Fibroblast of skin of scalp (primary cell): ENCODE results near the gene HERC5. TPM values are rescaled to one million over a fixed set of nuclear protein-coding genes. Genes with fewer than 3 reads are reported as not detected.
"Not testable (repeated sequence)": the region's sequence is repeated elsewhere in the genome, so short reads cannot be mapped to it uniquely, and the experiment has no call there.

Experiments used
- DNase-seq: peaks from one replicate; pipeline ENCODE4 v3.0.0-alpha.2; 2013
- polyA plus RNA-seq, 2 experiments: library from polyadenylated mRNA; unstranded; fragments of 120-200 nt; gene quantifications; one replicate each; pipeline ENCODE4 v1.2.1, GENCODE V29; 2013; ENCODE audit not compliant: insufficient read length in 2 of 2

HERC5 gene
- polyA plus RNA-seq (2013, experiment 1 of 2; ENCODE audit: insufficient read length), result 0.13 TPM
- polyA plus RNA-seq (2013, experiment 2 of 2; ENCODE audit: insufficient read length), result 0.25 TPM

DNA sequence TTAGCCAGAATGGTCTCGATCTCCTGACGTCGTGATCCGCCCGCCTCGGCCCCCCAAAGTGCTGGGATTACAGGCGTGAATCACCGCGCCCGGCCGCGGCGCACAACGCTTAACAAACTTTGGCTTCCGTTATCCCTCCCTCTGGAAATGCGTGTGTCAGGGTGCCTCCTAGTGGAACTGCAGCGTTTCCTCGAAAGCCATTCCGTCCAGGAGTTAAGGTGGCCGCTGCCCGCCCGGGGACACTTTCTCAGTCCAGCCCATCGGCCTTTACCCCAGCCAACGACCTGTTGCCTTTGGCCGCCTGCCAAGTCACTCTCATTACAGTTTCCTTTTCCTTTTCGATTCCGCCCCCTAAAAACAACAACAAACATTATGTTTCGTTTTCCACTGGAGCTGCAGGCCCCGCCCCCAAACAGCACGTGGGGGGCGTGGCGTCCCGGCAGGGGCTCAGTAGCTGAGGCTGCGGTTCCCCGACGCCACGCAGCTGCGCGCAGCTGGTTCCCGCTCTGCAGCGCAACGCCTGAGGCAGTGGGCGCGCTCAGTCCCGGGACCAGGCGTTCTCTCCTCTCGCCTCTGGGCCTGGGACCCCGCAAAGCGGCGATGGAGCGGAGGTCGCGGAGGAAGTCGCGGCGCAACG lies at the start of gene HERC5:
TSS of gene HERC5 (plus strand) at position 450 of the 637 bp plus-strand sequence. CDS start at position 601, 151 bp downstream.
- DNase-seq, result peak; percentile 82

- no peak for DNase-seq
Measured at GRCh38 chr4:88409206-88409605, 47.7 kb upstream of the HERC5 start.

DNA sequence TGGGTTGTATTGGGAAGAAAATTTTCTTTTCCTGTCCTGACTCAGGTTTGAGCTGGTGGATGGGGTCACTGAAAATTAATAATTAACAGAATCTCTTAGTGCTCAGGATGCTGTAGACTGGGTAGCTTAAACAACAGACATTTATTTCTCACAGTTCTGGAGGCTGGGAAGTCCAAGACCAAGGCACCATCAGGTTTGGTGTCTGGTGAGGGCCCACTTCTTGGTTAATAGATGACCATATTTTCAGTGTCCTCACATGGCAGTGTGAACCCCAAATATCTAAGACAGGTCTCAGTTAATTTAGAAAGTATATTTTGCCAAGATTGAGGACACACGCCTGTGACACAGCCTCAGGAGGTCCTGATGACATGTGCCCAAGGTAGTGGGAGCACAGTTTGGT lies 47.1 kb upstream of the HERC5 start:
- DNase-seq, result no peak

DNA sequence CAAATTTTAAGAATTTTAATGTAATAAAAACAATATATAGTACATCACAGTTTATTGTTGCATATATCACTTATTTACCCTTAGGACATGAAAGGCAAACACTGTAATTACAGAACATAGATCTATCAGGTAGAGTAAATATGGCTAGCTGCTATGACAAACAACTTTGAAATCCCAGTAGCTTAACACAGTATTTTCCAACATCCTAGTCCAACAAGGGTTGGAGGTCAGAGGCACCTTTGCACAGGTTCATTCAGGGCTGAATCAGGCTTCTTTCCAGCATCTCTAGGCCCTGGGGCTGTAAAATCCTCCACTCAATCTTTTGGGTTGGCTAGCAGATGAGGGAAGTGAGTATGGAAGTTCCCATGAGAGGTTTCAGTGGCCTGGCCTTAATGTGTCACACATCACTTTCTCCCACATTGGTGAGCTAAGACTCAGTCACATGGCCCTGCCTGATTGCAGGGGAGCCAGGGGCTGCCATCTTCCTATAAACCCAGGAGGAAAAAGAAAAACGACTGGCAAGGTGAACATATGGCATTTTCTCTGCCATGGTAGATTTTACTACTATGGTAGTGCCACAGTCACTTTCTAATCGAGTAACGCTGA lies 45.3 kb upstream of the HERC5 start:
- DNase-seq, result no peak

DNA sequence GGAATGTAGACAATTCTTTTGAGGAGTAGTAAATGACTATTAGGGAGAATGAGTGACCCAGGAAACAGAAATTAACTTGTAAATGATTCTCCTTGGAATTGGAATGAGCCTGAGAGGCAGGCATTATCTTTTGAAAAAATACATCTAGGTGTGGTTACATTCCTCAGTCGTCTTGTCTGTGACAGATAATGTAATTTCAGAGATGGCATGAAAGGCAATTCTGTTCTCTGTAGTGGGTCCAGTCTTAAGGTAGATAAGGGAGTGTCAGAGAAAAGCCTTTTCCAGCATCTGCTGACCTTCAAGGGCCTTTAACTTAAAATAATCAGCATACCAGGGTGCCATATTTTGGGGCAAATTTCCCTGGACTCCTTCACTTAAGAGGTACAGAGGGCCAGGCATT lies 43.1 kb upstream of the HERC5 start:
- no peak for DNase-seq

GRCh38 chr4:88414755-88415154 lies 42.2 kb upstream of the HERC5 start:
- no peak for DNase-seq

DNA sequence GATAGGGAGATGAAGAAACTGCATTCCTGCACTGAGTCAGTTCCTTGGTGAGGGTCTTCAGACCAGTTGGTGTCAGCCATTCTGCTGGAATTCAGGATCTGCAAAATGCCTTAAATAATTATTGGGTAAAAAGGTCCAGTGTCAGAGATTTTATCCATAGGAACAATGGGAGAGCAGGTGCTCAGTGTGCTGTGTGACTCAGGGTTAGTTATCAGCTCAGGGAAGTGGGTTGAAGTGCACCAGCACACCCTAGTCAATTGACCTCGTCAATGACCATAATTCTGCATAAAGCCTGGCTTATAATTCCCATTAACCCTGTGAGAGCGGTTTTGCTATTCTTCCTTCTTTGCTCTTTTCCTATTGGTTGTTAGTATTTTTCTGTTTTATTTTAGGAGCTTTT lies 40.9 kb upstream of the HERC5 start:
- DNase-seq, result no peak

- DNase-seq, result no peak
Measured at GRCh38 chr4:88418411-88418810, 38.5 kb upstream of the HERC5 start.

DNA sequence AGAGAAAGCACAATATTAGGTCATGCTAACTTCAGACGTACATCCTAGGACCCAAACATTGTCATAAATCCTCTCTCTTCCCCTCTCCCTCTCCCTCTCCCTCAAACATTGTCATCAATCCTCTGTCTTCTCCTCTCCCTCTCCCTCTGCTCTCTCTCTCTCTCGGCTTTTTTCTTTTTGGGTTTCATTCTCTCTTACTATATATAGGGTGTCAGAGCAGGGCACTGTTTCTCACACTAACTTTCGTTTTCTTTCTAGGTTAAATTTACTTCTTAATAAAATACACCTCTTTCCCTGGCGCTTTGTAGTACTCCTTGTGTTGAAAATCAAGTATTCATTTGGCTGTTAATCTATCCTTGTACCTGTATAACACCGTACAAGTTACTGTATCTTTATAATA lies 37.0 kb upstream of the HERC5 start:
- DNase-seq, result no peak

DNA sequence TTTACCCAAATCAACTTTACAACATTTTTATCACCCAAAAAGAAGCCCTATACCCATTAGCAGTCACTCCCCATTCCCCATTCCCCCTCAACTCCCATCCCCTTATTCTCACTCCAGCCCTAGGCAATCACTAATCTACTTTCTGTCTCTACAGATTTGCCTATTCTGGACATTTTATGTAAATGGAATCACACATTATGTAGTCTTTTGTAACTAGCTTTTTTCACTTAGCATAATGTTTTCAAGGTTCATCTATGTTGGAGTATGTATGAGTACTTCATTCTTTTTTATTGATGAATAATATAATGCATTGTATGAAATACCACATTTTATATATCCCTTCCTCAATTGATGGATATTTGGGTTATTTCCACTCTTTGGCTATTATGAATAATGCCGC lies 36.1 kb upstream of the HERC5 start:
- no peak for DNase-seq

DNA sequence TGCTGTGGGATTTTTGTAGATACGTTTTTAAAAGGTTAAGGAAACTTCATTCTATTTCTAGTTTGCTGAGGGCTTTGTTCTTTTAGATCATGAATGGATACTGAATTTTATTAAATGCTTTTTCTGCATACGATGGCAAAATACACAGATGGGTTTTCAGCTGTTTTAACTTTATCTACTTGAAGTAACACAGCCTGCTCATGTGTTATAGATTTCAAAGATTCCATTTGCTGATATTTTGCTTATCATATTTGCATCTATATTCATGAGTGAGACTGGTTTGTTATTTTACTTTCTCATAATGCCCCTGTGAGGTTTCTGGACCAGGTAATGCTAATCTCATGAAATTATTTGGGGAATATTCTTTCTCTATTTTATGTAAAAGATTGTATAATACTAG lies 34.5 kb upstream of the HERC5 start:
- DNase-seq, result no peak

DNA sequence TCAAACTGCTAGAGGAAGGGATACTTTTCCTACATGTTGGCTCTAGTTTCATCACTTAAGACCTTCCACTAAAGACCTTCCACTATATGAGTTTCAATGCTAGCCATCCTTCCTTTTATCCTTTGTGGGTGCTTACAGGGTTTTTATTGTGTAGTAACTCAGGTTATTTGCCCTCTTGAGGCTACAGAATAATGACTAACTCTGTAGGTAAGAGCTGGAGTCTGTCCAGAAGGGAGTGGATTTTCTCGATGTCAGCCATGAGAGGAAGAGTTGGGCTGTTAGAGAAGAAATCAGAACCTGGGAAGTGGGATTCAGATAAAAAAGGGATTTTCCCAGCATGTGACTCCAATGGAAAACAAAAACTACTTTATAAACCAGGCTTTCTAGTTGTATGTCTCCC lies 27.5 kb upstream of the HERC5 start:
- DNase-seq, result no peak

GRCh38 chr4:88435987-88436693 lies 20.8 kb upstream of the HERC5 start:
- no peak for DNase-seq

- DNase-seq, result not testable (repeated sequence)
Measured at GRCh38 chr4:88437873-88438272, 19.0 kb upstream of the HERC5 start.

DNA sequence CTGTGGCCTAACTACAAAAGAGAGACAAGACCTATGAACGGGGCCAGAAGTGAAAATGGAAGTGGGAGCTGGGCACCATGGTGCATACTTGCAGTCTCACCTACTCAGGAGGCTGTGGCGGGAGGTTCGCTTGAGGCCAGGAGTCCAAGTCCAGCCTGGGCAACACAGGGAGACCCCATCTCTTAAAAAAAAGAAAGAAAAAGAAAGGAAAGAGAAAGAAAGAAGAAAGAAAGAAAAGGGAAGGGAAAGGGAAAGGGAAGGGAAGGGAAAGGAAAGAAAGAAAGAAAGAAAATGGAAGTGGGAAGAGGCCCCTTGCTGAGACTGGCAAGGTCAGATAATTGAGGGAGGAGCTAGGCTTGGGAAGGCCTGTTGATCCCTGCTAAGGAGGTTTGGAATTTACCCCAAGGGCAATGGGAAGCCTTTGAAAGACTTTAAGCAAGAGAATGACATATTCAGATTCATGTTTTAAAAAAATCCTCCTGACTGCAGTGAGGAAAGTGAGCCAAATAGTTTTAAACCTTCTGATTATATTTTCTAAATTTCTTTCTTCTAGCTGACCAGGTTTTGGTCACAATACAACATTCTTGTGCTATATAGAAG lies 17.7 kb upstream of the HERC5 start:
- no peak for DNase-seq

DNA sequence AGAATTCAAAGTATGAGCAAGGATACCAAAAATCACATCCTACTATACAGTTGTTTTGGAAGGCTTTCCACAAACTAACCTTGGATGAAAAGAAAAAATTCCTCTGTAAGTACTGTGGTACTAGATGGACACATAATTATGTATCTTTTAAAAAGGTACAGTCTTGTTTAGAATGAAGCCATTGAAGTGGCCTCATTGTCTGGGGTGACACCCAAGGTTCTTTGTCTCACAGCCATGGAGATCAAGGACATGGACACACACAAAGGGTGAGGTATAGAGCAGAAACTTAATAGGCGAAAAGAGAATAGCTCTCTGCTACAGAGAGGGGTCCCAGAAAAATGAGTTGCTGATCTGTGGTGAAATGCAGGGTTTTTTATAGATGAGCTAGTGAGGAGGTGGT lies 16.8 kb upstream of the HERC5 start:
- no peak for DNase-seq

- no peak for DNase-seq
Measured at GRCh38 chr4:88441696-88442095, 15.2 kb upstream of the HERC5 start.

GRCh38 chr4:88442689-88443191 lies 14.2 kb upstream of the HERC5 start:
- DNase-seq, result peak; percentile 11

DNA sequence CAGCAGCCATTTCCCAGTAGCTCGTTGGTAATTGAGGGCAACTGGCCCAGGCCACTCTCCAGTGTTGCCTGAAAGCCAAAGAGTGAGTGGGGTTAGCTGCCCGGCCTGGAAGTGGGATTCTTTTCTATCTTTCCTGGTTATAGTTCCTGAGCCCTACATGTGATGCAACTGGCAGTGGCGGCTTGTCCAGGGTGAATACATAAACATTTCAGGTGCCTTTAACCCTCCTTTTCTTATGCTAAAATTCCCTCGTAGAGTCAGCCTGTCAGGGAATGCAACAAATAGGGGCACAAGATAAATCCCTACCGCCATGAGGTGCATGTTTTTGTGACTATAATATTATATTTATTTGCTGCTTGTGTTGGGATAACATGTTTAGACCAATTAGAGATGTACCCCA lies 13.4 kb upstream of the HERC5 start:
- no peak for DNase-seq

DNA sequence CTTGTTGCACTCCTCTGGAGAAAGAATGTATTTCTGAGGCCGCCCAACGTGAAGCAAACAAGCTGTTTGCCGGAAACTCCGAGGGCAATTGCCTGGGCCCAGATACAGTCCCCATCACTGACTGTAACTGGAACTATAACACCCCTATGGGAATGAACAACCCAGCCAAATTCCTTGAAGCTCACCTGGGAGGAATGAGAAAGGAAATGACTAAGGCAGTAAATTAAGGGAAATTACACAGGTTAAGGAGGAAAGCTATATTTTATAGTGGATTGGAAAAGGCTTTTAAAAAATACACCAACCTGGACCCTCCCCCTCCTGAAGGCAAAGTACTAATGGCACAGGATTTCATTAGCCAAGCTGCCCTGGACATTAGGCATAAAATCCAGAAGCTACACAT lies 11.7 kb upstream of the HERC5 start:
- DNase-seq, result no peak

- no peak for DNase-seq
Measured at GRCh38 chr4:88446124-88446523, 10.8 kb upstream of the HERC5 start.

DNA sequence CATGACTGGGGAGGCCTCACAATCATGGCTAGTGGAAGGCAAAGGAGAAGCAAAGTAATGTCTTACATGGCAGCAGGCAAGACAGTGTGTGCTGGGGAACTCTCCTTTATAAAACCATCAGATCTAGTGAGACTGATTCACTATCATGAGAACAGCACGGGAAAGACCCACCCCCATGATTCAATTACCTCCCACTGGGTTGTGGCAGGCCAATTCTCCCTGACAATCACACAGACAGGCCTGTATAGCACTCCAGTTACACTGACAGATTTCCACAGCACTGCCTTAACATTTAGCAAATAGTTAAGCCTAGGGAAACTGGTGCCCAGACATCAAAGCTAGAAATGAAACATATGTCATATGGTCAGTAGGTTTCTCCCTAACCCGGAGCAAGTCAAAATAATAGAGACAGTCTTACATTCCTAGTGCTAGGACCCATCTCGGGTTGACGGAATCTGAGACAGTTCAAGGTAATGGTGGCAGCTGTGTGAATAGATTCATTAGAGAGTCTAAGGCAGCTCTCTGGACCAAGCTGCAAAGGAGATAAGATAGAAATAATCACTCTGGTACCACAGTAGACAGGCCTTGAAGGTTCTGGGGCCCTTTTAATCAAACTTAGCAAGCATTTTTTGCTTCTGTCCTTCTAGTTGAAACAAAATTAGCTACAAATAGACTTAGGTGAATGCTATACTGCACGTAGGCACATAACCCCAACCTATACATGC lies 9.4 kb upstream of the HERC5 start:
- no peak for DNase-seq
